SJCRH30 (cell line): ENCODE results near the gene ATRAID. TPM values are rescaled to one million over a fixed set of nuclear protein-coding genes. Genes with fewer than 3 reads are reported as not detected.

Experiments used
- DNase-seq, 2 experiments: peaks; one replicate each; pipeline ENCODE4 v3.0.0-alpha.2; 2015 to 2020
- H3K27ac ChIP-seq: fragments of 250-450 bp; sonication (Bioruptor Pico); 2 replicates; pipeline ENCODE4 v1.5.1; 2020; ENCODE audit warnings: mild to moderate bottlenecking, moderate library complexity
- H3K27me3 ChIP-seq: fragments of 250-450 bp; sonication (Bioruptor Pico); 2 replicates; pipeline ENCODE4 v1.5.1; 2020; ENCODE audit warnings: mild to moderate bottlenecking, moderate library complexity
- H3K36me3 ChIP-seq: fragments of 250-450 bp; sonication (Bioruptor Pico); 2 replicates; pipeline ENCODE4 v1.5.1; 2020; ENCODE audit warnings: mild to moderate bottlenecking, moderate library complexity
- H3K4me1 ChIP-seq: fragments of 250-450 bp; sonication (Bioruptor Pico); 2 replicates; pipeline ENCODE4 v1.5.1; 2020; ENCODE audit warnings: mild to moderate bottlenecking, moderate library complexity
- H3K4me3 ChIP-seq: fragments of 250-450 bp; sonication (Bioruptor Pico); 2 replicates; pipeline ENCODE4 v1.5.1; 2020; ENCODE audit warnings: mild to moderate bottlenecking, moderate library complexity
- H3K9me3 ChIP-seq: fragments of 250-450 bp; sonication (Bioruptor Pico); replicated peaks from 2 replicates; pipeline ENCODE4 v1.5.1; 2020; ENCODE audit warnings: mild to moderate bottlenecking, moderate library complexity
- total RNA-seq: library from RNA; depleted of rRNA; stranded (reverse); fragments of >200 nt; shearing (Covaris generic); gene quantifications from 2 replicates; pipeline ENCODE4 v1.2.3, GENCODE V29; 2014

The ATRAID gene
- total RNA-seq, 1 experiment from 2014 or later: 172 TPM

DNA sequence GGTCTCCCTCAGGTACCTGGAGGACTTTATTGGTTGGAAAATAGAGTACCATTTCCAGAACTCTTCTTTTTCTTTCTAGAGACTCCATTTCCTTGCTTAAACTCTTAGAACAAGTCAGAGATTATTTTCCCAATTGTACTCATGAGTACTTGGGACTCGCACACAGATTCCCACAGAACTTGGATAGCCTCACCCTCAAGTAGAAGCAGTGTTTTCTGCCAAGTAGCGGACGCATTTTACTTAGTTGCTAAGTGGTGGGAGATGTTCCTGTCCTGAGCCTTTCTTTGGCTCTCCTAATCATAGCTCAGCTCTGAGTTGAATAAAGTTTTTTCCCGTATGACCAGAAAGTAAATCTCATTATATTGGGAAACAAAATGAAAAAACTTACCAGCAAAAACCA is 33.8 kb downstream of the ATRAID start:
- no peaks in the 10 kb centered on the region for H3K9me3 ChIP-seq
- no peak overlapping the region for H3K27ac ChIP-seq
- H3K4me3 ChIP-seq: no peak overlapping the region
- no peak for DNase-seq
- peaks cover 20% of the 10 kb centered on the region for H3K4me1 ChIP-seq
- peaks cover 47% of the 10 kb centered on the region for H3K36me3 ChIP-seq
- peaks cover 17% of the 10 kb centered on the region; the same call in 1 of the 2 replicates for H3K27me3 ChIP-seq

DNA sequence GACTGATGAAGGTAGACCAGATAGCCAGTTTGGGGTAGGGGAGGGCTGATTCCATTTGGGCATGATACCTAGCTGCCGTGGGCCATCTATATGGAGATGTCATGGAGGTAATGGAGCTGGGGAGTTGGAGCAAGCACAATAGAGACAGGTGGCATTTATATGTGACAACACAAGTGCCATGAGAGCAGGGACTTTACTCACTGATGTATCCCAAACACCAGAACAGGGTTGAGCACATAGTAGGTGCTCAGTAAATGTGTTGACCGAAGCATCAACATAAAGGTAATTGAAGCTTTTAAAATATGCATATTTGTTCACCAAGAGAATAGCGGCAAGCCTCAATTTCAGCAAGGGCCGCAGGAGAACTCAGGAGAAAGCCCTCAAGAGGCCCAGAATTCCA is 36.1 kb downstream of the ATRAID start:
- Histone ChIP-seq H3K27me3 (peaks cover 30% of the 10 kb centered on the region; the same call in 1 of the 2 replicates), H3K9me3 (no peaks in the 10 kb centered on the region), H3K4me3 (no peak overlapping the region), H3K36me3 (peaks cover 25% of the 10 kb centered on the region), H3K4me1 (peaks cover 5% of the 10 kb centered on the region), H3K27ac (no peak overlapping the region)
- DNase-seq: no peak

GRCh38 chr2:27249159-27249890 is 37.5 kb downstream of the ATRAID start:
- peaks cover 12% of the 10 kb centered on the region for H3K36me3 ChIP-seq
- H3K27ac ChIP-seq: no peak overlapping the region
- peaks cover 5% of the 10 kb centered on the region; the same call in 1 of the 2 replicates for H3K4me1 ChIP-seq
- H3K4me3 ChIP-seq: no peak overlapping the region
- no peaks in the 10 kb centered on the region for H3K9me3 ChIP-seq
- DNase-seq: peak in 1 of 2 experiments; percentile 39
- H3K27me3 ChIP-seq: peaks cover 30% of the 10 kb centered on the region; the same call in 1 of the 2 replicates

- H3K4me1 ChIP-seq: peaks cover 5% of the 10 kb centered on the region; the same call in 1 of the 2 replicates
- no peak overlapping the region for H3K27ac ChIP-seq
- DNase-seq: peak; percentile 68 to 78
- no peaks in the 10 kb centered on the region for H3K9me3 ChIP-seq
- peaks cover 30% of the 10 kb centered on the region; the same call in 1 of the 2 replicates for H3K27me3 ChIP-seq
- H3K36me3 ChIP-seq: peaks cover 7% of the 10 kb centered on the region; the same call in 1 of the 2 replicates
- H3K4me3 ChIP-seq: no peak overlapping the region
These were observed 38.2 kb downstream of the ATRAID start for GRCh38 chr2:27249891-27250651.

- H3K4me3 ChIP-seq: no peak overlapping the region
- no peak overlapping the region for H3K27ac ChIP-seq
- H3K36me3 ChIP-seq: no peaks in the 10 kb centered on the region
- peaks cover 5% of the 10 kb centered on the region; the same call in 1 of the 2 replicates for H3K4me1 ChIP-seq
- peaks cover 30% of the 10 kb centered on the region; the same call in 1 of the 2 replicates for H3K27me3 ChIP-seq
- no peaks in the 10 kb centered on the region for H3K9me3 ChIP-seq
- no peak for DNase-seq
These were observed 39.0 kb downstream of the ATRAID start for GRCh38 chr2:27250652-27251379.

- Histone ChIP-seq H3K4me1 (peaks cover 5% of the 10 kb centered on the region; the same call in 1 of the 2 replicates), H3K9me3 (no peaks in the 10 kb centered on the region), H3K36me3 (no peaks in the 10 kb centered on the region), H3K4me3 (no peak overlapping the region), H3K27me3 (peaks cover 30% of the 10 kb centered on the region; the same call in 1 of the 2 replicates), H3K27ac (no peak overlapping the region)
- no peak for DNase-seq
These were observed 39.9 kb downstream of the ATRAID start for GRCh38 chr2:27251766-27252165.

GRCh38 chr2:27255187-27255586 is 43.3 kb downstream of the ATRAID start:
- H3K9me3 ChIP-seq: no peaks in the 10 kb centered on the region
- H3K27ac ChIP-seq: no peak overlapping the region
- no peaks in the 10 kb centered on the region for H3K4me1 ChIP-seq
- no peaks in the 10 kb centered on the region for H3K36me3 ChIP-seq
- peaks cover 17% of the 10 kb centered on the region; the same call in 1 of the 2 replicates for H3K27me3 ChIP-seq
- H3K4me3 ChIP-seq: no peak overlapping the region
- DNase-seq: no peak

DNA sequence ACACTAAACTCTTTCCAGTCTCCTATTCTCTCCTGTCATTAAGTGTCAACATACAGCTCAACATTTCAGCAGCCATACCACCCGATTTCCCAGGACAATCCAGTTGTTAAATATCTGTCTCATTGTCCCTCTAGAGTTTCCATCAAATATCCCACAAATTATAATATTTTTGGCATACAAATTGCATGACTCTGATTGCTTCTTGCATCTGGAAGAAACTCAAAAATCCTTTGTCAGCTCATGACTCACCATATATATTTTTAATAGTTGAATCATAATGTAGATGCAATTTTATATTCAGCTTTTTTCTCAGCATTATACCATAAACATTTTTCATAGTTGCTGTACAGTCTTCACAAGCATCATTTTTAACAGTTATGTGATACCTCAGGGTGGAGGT is 43.8 kb downstream of the ATRAID start:
- no peaks in the 10 kb centered on the region for H3K36me3 ChIP-seq
- DNase-seq: no peak
- peaks cover 12% of the 10 kb centered on the region; the same call in 1 of the 2 replicates for H3K27me3 ChIP-seq
- H3K4me1 ChIP-seq: no peaks in the 10 kb centered on the region
- no peak overlapping the region for H3K4me3 ChIP-seq
- H3K9me3 ChIP-seq: no peaks in the 10 kb centered on the region
- no peak overlapping the region for H3K27ac ChIP-seq

DNA sequence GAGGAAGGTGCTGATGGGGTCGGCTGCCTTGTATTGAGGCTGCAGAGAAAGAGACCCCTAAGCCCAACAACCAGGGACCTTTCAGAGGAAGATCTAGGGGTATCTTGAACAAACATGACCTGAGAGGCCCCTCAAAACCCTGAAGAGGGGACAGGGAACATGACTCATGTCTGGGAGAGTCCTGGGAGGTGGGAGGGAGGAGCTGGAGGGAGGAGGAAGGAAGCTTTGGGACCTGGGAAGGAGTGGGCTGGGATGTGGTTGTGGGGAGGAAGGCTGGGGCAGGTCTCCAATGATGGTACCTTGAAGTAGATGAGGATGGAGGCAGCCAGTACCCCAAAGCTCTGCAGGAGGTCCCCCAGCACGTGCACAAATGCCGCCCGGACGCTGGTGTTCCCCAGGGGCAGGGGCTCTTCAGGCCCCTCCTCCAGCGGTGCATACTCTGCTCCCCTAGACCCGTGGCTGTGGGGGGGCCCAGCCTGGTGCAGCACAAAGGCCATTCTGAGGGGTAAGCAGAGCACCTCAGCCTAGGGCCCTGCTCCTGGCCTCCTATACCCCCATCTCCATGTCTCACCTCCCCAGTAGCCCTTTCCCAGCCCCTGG is 45.1 kb downstream of the ATRAID start:
- Histone ChIP-seq H3K36me3 (no peaks in the 10 kb centered on the region), H3K4me1 (no peaks in the 10 kb centered on the region), H3K27ac (no peak overlapping the region), H3K27me3 (peaks cover 14% of the 10 kb centered on the region), H3K9me3 (no peaks in the 10 kb centered on the region), H3K4me3 (no peak overlapping the region)
- DNase-seq: no peak

- no peaks in the 10 kb centered on the region for H3K36me3 ChIP-seq
- no peak overlapping the region for H3K27ac ChIP-seq
- H3K4me1 ChIP-seq: no peaks in the 10 kb centered on the region
- H3K9me3 ChIP-seq: no peaks in the 10 kb centered on the region
- H3K27me3 ChIP-seq: peaks cover 12% of the 10 kb centered on the region
- no peak for DNase-seq
- H3K4me3 ChIP-seq: no peak overlapping the region
These were observed 46.2 kb downstream of the ATRAID start for GRCh38 chr2:27258051-27258450.

- no peaks in the 10 kb centered on the region for H3K9me3 ChIP-seq
- H3K27me3 ChIP-seq: peaks cover 35% of the 10 kb centered on the region
- H3K27ac ChIP-seq: no peak overlapping the region
- peak overlapping the region; percentile 69 for H3K4me3 ChIP-seq
- DNase-seq: no peak
- peaks cover 5% of the 10 kb centered on the region; the same call in 1 of the 2 replicates for H3K4me1 ChIP-seq
- H3K36me3 ChIP-seq: no peaks in the 10 kb centered on the region
These were observed 49.5 kb downstream of the ATRAID start for GRCh38 chr2:27261241-27261925.

GRCh38 chr2:27261926-27262298 is 50.1 kb downstream of the ATRAID start:
- DNase-seq: no peak
- Histone ChIP-seq H3K4me1 (peaks cover 5% of the 10 kb centered on the region; the same call in 1 of the 2 replicates), H3K9me3 (no peaks in the 10 kb centered on the region), H3K27ac (no peak overlapping the region), H3K4me3 (peak overlapping the region; percentile 69), H3K36me3 (no peaks in the 10 kb centered on the region), H3K27me3 (peaks cover 35% of the 10 kb centered on the region)

DNA sequence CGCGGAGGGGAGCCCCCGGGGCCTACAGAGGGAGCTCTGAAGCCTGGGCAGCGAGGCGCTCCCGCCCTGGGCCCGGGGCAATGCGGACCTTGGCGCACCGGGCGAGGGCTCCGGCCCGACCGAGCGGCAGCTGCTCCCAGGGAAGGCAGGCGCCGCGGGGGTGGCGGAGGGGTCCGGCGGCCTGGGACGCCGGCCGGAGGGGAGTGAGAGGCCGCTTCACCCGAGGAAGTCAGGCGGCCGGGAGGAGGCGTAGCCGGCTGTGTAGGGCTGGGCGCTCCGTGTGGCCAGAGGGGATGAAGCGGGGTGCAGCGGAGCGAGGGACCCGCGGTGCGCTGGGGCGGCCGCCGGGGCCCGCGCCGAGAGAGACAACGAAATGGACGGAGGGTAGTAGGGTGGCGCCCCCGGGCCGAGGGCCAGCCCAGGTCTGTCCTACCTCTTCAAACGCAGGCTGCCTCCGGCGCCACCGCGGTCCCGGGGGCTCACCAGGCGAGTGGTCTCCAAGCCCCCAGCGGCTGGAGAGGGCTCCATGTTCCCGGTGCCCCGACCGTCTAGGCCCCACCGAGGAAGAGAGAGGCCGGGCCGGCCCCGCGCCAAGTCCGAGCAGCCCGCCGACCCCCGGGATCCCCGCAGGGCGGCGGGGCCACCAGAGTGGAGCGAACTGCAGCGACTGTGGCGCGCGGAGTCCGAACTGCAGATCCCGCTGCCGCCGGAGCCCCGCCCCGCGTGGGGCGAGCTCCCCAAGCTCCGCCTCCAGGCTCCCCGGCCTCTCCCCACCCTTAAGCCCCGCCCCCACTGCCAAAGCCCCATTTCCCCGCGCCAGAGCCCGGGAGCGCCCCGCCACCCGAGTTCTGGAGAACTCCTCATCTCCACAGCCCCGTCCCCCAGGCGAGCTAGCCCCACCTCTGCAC is 50.8 kb downstream of the ATRAID start, which contains the start of gene SLC30A3:
TSS of gene SLC30A3 (minus strand) at position 669 of the 908 bp plus-strand sequence. CDS start at position 528, 141 bp downstream.
- H3K36me3 ChIP-seq: no peaks in the 10 kb centered on the region
- peak within 1 kb of the TSS; percentile 69 for H3K4me3 ChIP-seq
- peaks cover 5% of the 10 kb centered on the region; the same call in 1 of the 2 replicates for H3K4me1 ChIP-seq
- no peaks in the 10 kb centered on the region for H3K9me3 ChIP-seq
- H3K27me3 ChIP-seq: peaks cover 35% of the 10 kb centered on the region
- H3K27ac ChIP-seq: no peak within 1 kb of the TSS
- DNase-seq: peak; percentile 85 to 91
